H9 (cell line): ENCODE data around the gene USP37. TPM values are rescaled to one million over a fixed set of nuclear protein-coding genes. Genes with fewer than 3 reads are reported as not detected.

Source experiments
- DNase-seq: peaks from one replicate; pipeline ENCODE4 v3.0.0-alpha.2; 2017
- H2AFZ ChIP-seq: one replicate; pipeline ENCODE4 v1.6.1; 2013; ENCODE audit warnings: mild to moderate bottlenecking, low read length, control low read depth, moderate library complexity
- H2AK5ac ChIP-seq: 2 replicates; pipeline ENCODE4 v1.6.1; 2013; ENCODE audit warnings: low read length, control low read depth, mixed read lengths; ENCODE audit not compliant: insufficient read length
- H2BK120ac ChIP-seq: one replicate; pipeline ENCODE4 v1.6.1; 2013; ENCODE audit warnings: low read depth, mild to moderate bottlenecking, low read length, control low read depth, inconsistent platforms; ENCODE audit not compliant: poor library complexity, severe bottlenecking
- H2BK12ac ChIP-seq: 2 replicates; pipeline ENCODE4 v1.6.1; 2013; ENCODE audit warnings: low read length, control low read depth, mixed read lengths, low read depth; ENCODE audit not compliant: insufficient read length
- H2BK15ac ChIP-seq: 2 replicates; pipeline ENCODE4 v1.6.1; 2013; ENCODE audit warnings: low read depth, low read length, control low read depth
- H2BK20ac ChIP-seq: one replicate; pipeline ENCODE4 v1.6.1; 2013; ENCODE audit warnings: low read depth, mild to moderate bottlenecking, low read length, control low read depth, inconsistent platforms; ENCODE audit not compliant: poor library complexity, severe bottlenecking
- H2BK5ac ChIP-seq: 2 replicates; pipeline ENCODE4 v1.6.1; 2013; ENCODE audit warnings: low read length, control low read depth, mixed read lengths; ENCODE audit not compliant: insufficient read length
- H3K14ac ChIP-seq: 2 replicates; pipeline ENCODE4 v1.6.1; 2013; ENCODE audit warnings: low read length, control low read depth; ENCODE audit not compliant: insufficient read depth
- H3K18ac ChIP-seq: 2 replicates; pipeline ENCODE4 v1.6.1; 2013; ENCODE audit warnings: low read depth, mild to moderate bottlenecking, mixed read lengths, low read length, control low read depth; ENCODE audit not compliant: insufficient read length
- H3K23ac ChIP-seq: 2 replicates; pipeline ENCODE4 v1.6.1; 2013; ENCODE audit warnings: low read length, control low read depth, mixed read lengths, low read depth; ENCODE audit not compliant: insufficient read length
- H3K23me2 ChIP-seq: 2 replicates; pipeline ENCODE4 v1.6.1; 2013; ENCODE audit warnings: low read depth, mild to moderate bottlenecking, mixed read lengths, low read length, control low read depth; ENCODE audit not compliant: insufficient read length, poor library complexity, severe bottlenecking
- H3K27ac ChIP-seq: 2 replicates; pipeline ENCODE4 v1.5.1; 2013; ENCODE audit warnings: low read length, control low read depth, mixed read lengths, low read depth; ENCODE audit not compliant: insufficient read length
- H3K27me3 ChIP-seq: 2 replicates; pipeline ENCODE4 v1.6.1; 2013; ENCODE audit warnings: low read length, control low read depth, inconsistent platforms; ENCODE audit not compliant: insufficient read depth
- H3K4ac ChIP-seq: 2 replicates; pipeline ENCODE4 v1.6.1; 2013; ENCODE audit warnings: low read depth, mild to moderate bottlenecking, control low read depth, inconsistent platforms, low read length, moderate library complexity
- H3K4me1 ChIP-seq: 2 replicates; pipeline ENCODE4 v1.6.1; 2013; ENCODE audit warnings: low read length, control low read depth, inconsistent platforms; ENCODE audit not compliant: insufficient read depth
- H3K4me2 ChIP-seq: 2 replicates; pipeline ENCODE4 v1.6.1; 2013; ENCODE audit warnings: low read length, control low read depth, mixed read lengths; ENCODE audit not compliant: insufficient read length, insufficient read depth
- H3K56ac ChIP-seq: 2 replicates; pipeline ENCODE4 v1.6.1; 2013; ENCODE audit warnings: low read depth, mild to moderate bottlenecking, mixed read lengths, low read length, control low read depth; ENCODE audit not compliant: insufficient read length
- H3K79me1 ChIP-seq: 2 replicates; pipeline ENCODE4 v1.6.1; 2013; ENCODE audit warnings: low read depth, mild to moderate bottlenecking, moderate library complexity, low read length, control low read depth, inconsistent platforms; ENCODE audit not compliant: insufficient read depth, poor library complexity, severe bottlenecking
- H3K79me2 ChIP-seq: 2 replicates; pipeline ENCODE4 v1.6.1; 2013; ENCODE audit warnings: low read length, control low read depth, inconsistent platforms; ENCODE audit not compliant: insufficient read depth
- H3K9ac ChIP-seq: 2 replicates; pipeline ENCODE4 v1.6.1; 2013; ENCODE audit warnings: low read length, control low read depth, mixed read lengths; ENCODE audit not compliant: insufficient read length; ENCODE audit errors: extremely low read depth
- H3K9me3 ChIP-seq: one replicate; pipeline ENCODE4 v1.6.1; 2013; ENCODE audit warnings: low read depth, low read length, inconsistent platforms; ENCODE audit not compliant: control insufficient read depth
- H3T11ph ChIP-seq: one replicate; pipeline ENCODE4 v1.6.1; 2013; ENCODE audit warnings: mild to moderate bottlenecking, low read length, control low read depth, inconsistent platforms
- H4K20me1 ChIP-seq: one replicate; pipeline ENCODE4 v1.6.1; 2013; ENCODE audit not compliant: control insufficient read depth, insufficient read length, insufficient read depth
- H4K5ac ChIP-seq: 2 replicates; pipeline ENCODE4 v1.6.1; 2013; ENCODE audit warnings: low read depth, mild to moderate bottlenecking, mixed read lengths, low read length, control low read depth; ENCODE audit not compliant: insufficient read length
- H4K8ac ChIP-seq: replicated peaks from 2 replicates; pipeline ENCODE4 v1.6.1; 2013; ENCODE audit warnings: low read length, control low read depth, mixed read lengths, low read depth; ENCODE audit not compliant: insufficient read length
- H4K91ac ChIP-seq: 2 replicates; pipeline ENCODE4 v1.6.1; 2013; ENCODE audit warnings: low read depth, mild to moderate bottlenecking, moderate library complexity, mixed read lengths, low read length, control low read depth; ENCODE audit not compliant: insufficient read length
- H3K27ac Mint-ChIP-seq, 3 experiments: 2 replicates in 2 of 3; 3 replicates in 1 of 3; pipeline ENCODE4 v1.8.0; 2020 to 2021; ENCODE audit warnings: mixed read lengths in 3 of 3, mild to moderate bottlenecking in 1 of 3, moderate library complexity in 1 of 3
- H3K27me3 Mint-ChIP-seq: 2 replicates; pipeline ENCODE4 v1.8.0; 2021; ENCODE audit warnings: low read depth, mild to moderate bottlenecking, moderate library complexity, mixed read lengths
- H3K36me3 Mint-ChIP-seq, 3 experiments: 2 replicates in 2 of 3; 3 replicates in 1 of 3; pipeline ENCODE4 v1.8.0; 2020 to 2021; ENCODE audit warnings: low read depth in 3 of 3, mixed read lengths in 3 of 3; ENCODE audit not compliant: insufficient read depth in 1 of 3
- H3K4me1 Mint-ChIP-seq, 2 experiments: 2 replicates each; pipeline ENCODE4 v1.8.0; 2020; ENCODE audit warnings: mixed read lengths in 2 of 2
- H3K4me3 Mint-ChIP-seq, 2 experiments: 2 replicates in 1 of 2; 3 replicates in 1 of 2; pipeline ENCODE4 v1.8.0; 2020 to 2021; ENCODE audit warnings: mild to moderate bottlenecking in 2 of 2, mixed read lengths in 2 of 2, moderate library complexity in 1 of 2
- H3K9me3 Mint-ChIP-seq, 2 experiments: 2 replicates in 1 of 2; 3 replicates in 1 of 2; pipeline ENCODE4 v1.8.0; 2020; ENCODE audit warnings: mild to moderate bottlenecking in 2 of 2, mixed read lengths in 2 of 2, moderate library complexity in 1 of 2
- WGBS: extraction: QIAGEN DNeasy Blood & Tissue Kit; methylation state at CpG from one replicate; pipeline ENCODE4 v1.1.7; 2013; ENCODE audit warnings: missing lambda C conversion rate, low lambda C conversion rate, mixed read lengths; ENCODE audit not compliant: insufficient read length; ENCODE audit errors: extremely low coverage; 5-methylcytosine and 5-hydroxymethylcytosine counted together
- total RNA-seq: library from RNA; stranded (reverse); gene quantifications from 2 replicates; pipeline ENCODE4 v1.2.1, GENCODE V29; 2021
- TF ChIP-seq, protein P1 (sequence below): fragments of 200-600 bp; sonication (generic); conservative IDR thresholded peaks from 3 replicates; pipeline ENCODE4 v1.8.0; 2021; ENCODE audit warnings: antibody characterized with exemption, mild to moderate bottlenecking

Gene USP37
- total RNA-seq, 1 experiment from 2014 or later, result 34.9 TPM

DNA sequence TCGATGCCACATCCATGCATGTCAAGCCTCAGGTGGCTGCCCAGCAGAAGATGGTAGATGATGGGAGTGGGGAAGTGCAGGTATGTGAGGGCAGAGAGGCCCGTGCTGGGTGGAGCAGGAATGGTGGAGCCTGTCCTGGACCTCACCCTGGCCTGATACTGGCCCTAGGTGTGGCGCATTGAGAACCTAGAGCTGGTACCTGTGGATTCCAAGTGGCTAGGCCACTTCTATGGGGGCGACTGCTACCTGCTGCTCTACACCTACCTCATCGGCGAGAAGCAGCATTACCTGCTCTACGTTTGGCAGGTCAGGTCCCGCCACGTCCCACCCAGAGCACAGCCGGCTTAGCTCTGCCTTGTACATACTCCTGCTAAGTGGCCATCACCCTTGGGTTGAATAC lies 136.3 kb downstream of the USP37 start:
- WGBS, result no CpG with 5 or more reads among the region's 10 CpGs
- H2BK5ac ChIP-seq, result no peak overlapping the region
- H2BK20ac ChIP-seq, result no peak overlapping the region
- H3K4me1 ChIP-seq, result no peaks in the 10 kb centered on the region
- no peak overlapping the region for H4K91ac ChIP-seq
- H3K27me3 Mint-ChIP-seq, result peaks cover 1% of the 10 kb centered on the region
- no peak overlapping the region for H3K27ac Mint-ChIP-seq
- no peak overlapping the region for H3K9ac ChIP-seq
- H3K36me3 Mint-ChIP-seq, result peaks cover 0 to 4% (median 0%) of the 10 kb centered on the region in 3 experiments; a peak in 1 of 7 replicates
- no peaks in the 10 kb centered on the region for H3K79me1 ChIP-seq
- no peaks in the 10 kb centered on the region for H3K27me3 ChIP-seq
- no peak overlapping the region for H4K8ac ChIP-seq
- H3K9me3 Mint-ChIP-seq, result no peaks in the 10 kb centered on the region
- no peak overlapping the region for H2BK15ac ChIP-seq
- no peak overlapping the region for H2AFZ ChIP-seq
- no peak overlapping the region for H3K23ac ChIP-seq
- no peak for DNase-seq
- H3K27ac ChIP-seq, result no peak overlapping the region
- H3K23me2 ChIP-seq, result no peaks in the 10 kb centered on the region
- TF ChIP-seq, protein P1, sequence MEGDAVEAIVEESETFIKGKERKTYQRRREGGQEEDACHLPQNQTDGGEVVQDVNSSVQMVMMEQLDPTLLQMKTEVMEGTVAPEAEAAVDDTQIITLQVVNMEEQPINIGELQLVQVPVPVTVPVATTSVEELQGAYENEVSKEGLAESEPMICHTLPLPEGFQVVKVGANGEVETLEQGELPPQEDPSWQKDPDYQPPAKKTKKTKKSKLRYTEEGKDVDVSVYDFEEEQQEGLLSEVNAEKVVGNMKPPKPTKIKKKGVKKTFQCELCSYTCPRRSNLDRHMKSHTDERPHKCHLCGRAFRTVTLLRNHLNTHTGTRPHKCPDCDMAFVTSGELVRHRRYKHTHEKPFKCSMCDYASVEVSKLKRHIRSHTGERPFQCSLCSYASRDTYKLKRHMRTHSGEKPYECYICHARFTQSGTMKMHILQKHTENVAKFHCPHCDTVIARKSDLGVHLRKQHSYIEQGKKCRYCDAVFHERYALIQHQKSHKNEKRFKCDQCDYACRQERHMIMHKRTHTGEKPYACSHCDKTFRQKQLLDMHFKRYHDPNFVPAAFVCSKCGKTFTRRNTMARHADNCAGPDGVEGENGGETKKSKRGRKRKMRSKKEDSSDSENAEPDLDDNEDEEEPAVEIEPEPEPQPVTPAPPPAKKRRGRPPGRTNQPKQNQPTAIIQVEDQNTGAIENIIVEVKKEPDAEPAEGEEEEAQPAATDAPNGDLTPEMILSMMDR, result no peak
- H3K79me2 ChIP-seq, result no peaks in the 10 kb centered on the region
- H2AK5ac ChIP-seq, result no peak overlapping the region
- no peak overlapping the region for H3K4ac ChIP-seq
- no peaks in the 10 kb centered on the region for H4K20me1 ChIP-seq
- no peak overlapping the region for H3T11ph ChIP-seq
- H4K5ac ChIP-seq, result no peak overlapping the region
- H3K18ac ChIP-seq, result no peak overlapping the region
- peaks cover 2 to 3% of the 10 kb centered on the region in 2 experiments; a peak in 1 of 4 replicates for H3K4me1 Mint-ChIP-seq
- H3K9me3 ChIP-seq, result no peaks in the 10 kb centered on the region
- no peak overlapping the region for H3K4me2 ChIP-seq
- no peak overlapping the region for H2BK12ac ChIP-seq
- no peak overlapping the region for H3K4me3 Mint-ChIP-seq
- H2BK120ac ChIP-seq, result no peak overlapping the region
- no peak overlapping the region for H3K14ac ChIP-seq
- no peak overlapping the region for H3K56ac ChIP-seq
